Measurements from ENCODE around the gene IGFL1. TPM values are rescaled to one million over a fixed set of nuclear protein-coding genes. Genes with fewer than 3 reads are reported as not detected.

IGFL1 gene
- total and polyA plus RNA-seq, 2 experiments from 2014 or later: not detected

DNA sequence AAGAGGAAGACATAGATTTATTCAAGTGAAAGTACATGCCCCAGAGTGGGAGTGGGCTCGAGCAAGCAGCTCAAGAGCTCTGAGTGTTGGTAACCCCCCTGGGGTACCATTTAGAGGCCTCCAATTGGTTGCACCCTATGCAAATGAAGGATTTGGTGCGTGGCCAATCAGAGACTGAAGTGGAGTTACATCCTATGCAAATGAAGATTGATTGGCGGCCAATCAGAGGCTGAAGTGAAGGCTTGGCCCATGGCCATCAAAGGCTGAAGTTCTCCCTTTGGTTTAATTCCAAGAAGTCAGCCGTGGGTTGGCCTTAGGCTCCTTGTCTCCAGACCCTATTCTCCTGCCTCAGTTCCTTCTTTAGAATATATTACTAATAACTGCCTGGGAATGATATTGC is 12.9 kb upstream of the IGFL1 start:
- Histone ChIP-seq H2AFZ (no peak overlapping the region), H3K4me2 (no peak overlapping the region), H3K4me1 (ENCODE audit: insufficient read depth) (no peaks in the 10 kb centered on the region), H3K9me2 (ENCODE audit: insufficient read depth) (peaks cover 9% of the 10 kb centered on the region; the same call in 1 of the 2 replicates), H3K27me3 (ENCODE audit: insufficient read depth) (no peaks in the 10 kb centered on the region), H3K27ac (ENCODE audit: low read depth) (no peak overlapping the region), H3F3A (replicated peaks; ENCODE audit: low read depth) (no peaks in the 10 kb centered on the region), H4K20me1 (replicated peaks; ENCODE audit: insufficient read depth) (no peaks in the 10 kb centered on the region), H3K36me3 (ENCODE audit: insufficient read depth) (no peaks in the 10 kb centered on the region), H3K4me3 (no peak overlapping the region), H3K79me2 (replicated peaks; ENCODE audit: insufficient read depth) (no peaks in the 10 kb centered on the region)
- Mint-ChIP-seq H3K27ac (no peak overlapping the region), H3K4me3 (no peak overlapping the region), H3K27me3 (ENCODE audit: insufficient read depth, low read depth, poor library complexity) (peaks cover 6% of the 10 kb centered on the region), H3K9me3 (no peaks in the 10 kb centered on the region; the same call in 2 of the 3 replicates), H3K4me1 (peaks cover 18% of the 10 kb centered on the region), H3K36me3 (ENCODE audit: low read depth) (no peaks in the 10 kb centered on the region)
- DNase-seq (ENCODE audit: low spot score): no peak
- no peak for ATAC-seq
- TF ChIP-seq EZH2 (IDR thresholded peaks at IDR 0.05; ENCODE audit: low read depth, unreplicated experiment): no peak
- TF ChIP-seq POLR2AphosphoS5 (IDR thresholded peaks at IDR 0.05; ENCODE audit: low read depth): no peak
- no peak for TF ChIP-seq ZNF114 (CRISPR knock-in tag; IDR thresholded peaks at IDR 0.05)
- TF ChIP-seq, protein P1, sequence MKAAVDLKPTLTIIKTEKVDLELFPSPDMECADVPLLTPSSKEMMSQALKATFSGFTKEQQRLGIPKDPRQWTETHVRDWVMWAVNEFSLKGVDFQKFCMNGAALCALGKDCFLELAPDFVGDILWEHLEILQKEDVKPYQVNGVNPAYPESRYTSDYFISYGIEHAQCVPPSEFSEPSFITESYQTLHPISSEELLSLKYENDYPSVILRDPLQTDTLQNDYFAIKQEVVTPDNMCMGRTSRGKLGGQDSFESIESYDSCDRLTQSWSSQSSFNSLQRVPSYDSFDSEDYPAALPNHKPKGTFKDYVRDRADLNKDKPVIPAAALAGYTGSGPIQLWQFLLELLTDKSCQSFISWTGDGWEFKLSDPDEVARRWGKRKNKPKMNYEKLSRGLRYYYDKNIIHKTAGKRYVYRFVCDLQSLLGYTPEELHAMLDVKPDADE (IDR thresholded peaks at IDR 0.05): no peak
- TF ChIP-seq, protein P2, sequence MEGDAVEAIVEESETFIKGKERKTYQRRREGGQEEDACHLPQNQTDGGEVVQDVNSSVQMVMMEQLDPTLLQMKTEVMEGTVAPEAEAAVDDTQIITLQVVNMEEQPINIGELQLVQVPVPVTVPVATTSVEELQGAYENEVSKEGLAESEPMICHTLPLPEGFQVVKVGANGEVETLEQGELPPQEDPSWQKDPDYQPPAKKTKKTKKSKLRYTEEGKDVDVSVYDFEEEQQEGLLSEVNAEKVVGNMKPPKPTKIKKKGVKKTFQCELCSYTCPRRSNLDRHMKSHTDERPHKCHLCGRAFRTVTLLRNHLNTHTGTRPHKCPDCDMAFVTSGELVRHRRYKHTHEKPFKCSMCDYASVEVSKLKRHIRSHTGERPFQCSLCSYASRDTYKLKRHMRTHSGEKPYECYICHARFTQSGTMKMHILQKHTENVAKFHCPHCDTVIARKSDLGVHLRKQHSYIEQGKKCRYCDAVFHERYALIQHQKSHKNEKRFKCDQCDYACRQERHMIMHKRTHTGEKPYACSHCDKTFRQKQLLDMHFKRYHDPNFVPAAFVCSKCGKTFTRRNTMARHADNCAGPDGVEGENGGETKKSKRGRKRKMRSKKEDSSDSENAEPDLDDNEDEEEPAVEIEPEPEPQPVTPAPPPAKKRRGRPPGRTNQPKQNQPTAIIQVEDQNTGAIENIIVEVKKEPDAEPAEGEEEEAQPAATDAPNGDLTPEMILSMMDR (conservative IDR thresholded peaks at IDR 0.05; ENCODE audit: low read depth in 2 of 2): no peak
- TF ChIP-seq JUNB (IDR thresholded peaks at IDR 0.05; ENCODE audit: unreplicated experiment): no peak
- TF ChIP-seq STAT1 (IDR thresholded peaks at IDR 0.05; ENCODE audit: unreplicated experiment): no peak

DNA sequence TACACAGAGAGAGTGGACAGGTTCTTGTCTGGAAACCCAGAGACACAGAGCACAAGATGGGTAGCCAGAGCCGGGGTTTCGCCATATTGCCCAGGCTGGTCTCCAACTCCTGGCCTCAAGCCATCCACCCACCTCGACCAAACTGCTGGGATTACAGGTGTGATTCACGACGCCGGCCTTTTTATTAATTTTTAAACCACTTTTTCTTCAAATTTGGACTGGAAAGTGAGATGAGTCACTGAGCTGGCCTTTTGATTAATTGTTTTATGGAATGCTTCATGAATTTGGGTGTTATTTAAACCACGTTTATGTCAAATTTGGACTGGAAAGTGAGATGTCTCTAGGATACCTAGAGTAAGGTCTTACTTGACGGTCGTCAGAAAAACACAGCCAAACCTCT is 12.1 kb upstream of the IGFL1 start:
- Histone ChIP-seq H3F3A (replicated peaks; ENCODE audit: low read depth) (no peaks in the 10 kb centered on the region), H2AFZ (no peak overlapping the region), H3K27ac (ENCODE audit: low read depth) (no peak overlapping the region), H3K4me3 (no peak overlapping the region), H3K9me2 (ENCODE audit: insufficient read depth) (0 out of 2 replicates have a peak, but pooled peaks cover 3% of the 10 kb centered on the region), H4K20me1 (replicated peaks; ENCODE audit: insufficient read depth) (no peaks in the 10 kb centered on the region), H3K79me2 (replicated peaks; ENCODE audit: insufficient read depth) (no peaks in the 10 kb centered on the region), H3K36me3 (ENCODE audit: insufficient read depth) (no peaks in the 10 kb centered on the region), H3K4me1 (ENCODE audit: insufficient read depth) (no peaks in the 10 kb centered on the region), H3K27me3 (ENCODE audit: insufficient read depth) (no peaks in the 10 kb centered on the region), H3K4me2 (no peak overlapping the region)
- ATAC-seq (no peak), DNase-seq (ENCODE audit: low spot score) (no peak)
- no peak overlapping the region for H3K27ac Mint-ChIP-seq
- no peaks in the 10 kb centered on the region for H3K36me3 Mint-ChIP-seq (ENCODE audit: low read depth)
- H3K9me3 Mint-ChIP-seq: no peaks in the 10 kb centered on the region; the same call in 2 of the 3 replicates
- H3K4me3 Mint-ChIP-seq: no peak overlapping the region
- peaks cover 6% of the 10 kb centered on the region for H3K27me3 Mint-ChIP-seq (ENCODE audit: insufficient read depth, low read depth, poor library complexity)
- H3K4me1 Mint-ChIP-seq: peaks cover 11% of the 10 kb centered on the region
- no peak for TF ChIP-seq EZH2 (IDR thresholded peaks at IDR 0.05; ENCODE audit: low read depth, unreplicated experiment)
- no peak for TF ChIP-seq STAT1 (IDR thresholded peaks at IDR 0.05; ENCODE audit: unreplicated experiment)
- TF ChIP-seq, protein P2 (conservative IDR thresholded peaks at IDR 0.05; ENCODE audit: low read depth in 2 of 2): no peak
- TF ChIP-seq REST (IDR thresholded peaks at IDR 0.05; ENCODE audit: unreplicated experiment): no peak
- TF ChIP-seq ZNF114 (CRISPR knock-in tag; IDR thresholded peaks at IDR 0.05): no peak
- no peak for TF ChIP-seq EZH2phosphoT487 (IDR thresholded peaks at IDR 0.05; ENCODE audit: unreplicated experiment)
- TF ChIP-seq ZNF331 (CRISPR knock-in tag; IDR thresholded peaks at IDR 0.05; ENCODE audit: low read depth): no peak
- no peak for TF ChIP-seq CREB1 (CRISPR knock-in tag; IDR thresholded peaks at IDR 0.05; ENCODE audit: low read depth)
- TF ChIP-seq JUNB (IDR thresholded peaks at IDR 0.05; ENCODE audit: unreplicated experiment): no peak
- TF ChIP-seq, protein P1 (IDR thresholded peaks at IDR 0.05): no peak
- no peak for TF ChIP-seq NANOG (IDR thresholded peaks at IDR 0.05; ENCODE audit: borderline replicate concordance)
